HG03439 (cell line): ENCODE results near the gene EXOC1.

Source experiments
- ATAC-seq: cut with Tn5 transposase; IDR thresholded peaks from one replicate; pipeline ENCODE4 v1.9.1; 2021; ENCODE audit warnings: mild to moderate bottlenecking, moderate library complexity; ENCODE audit not compliant: unreplicated experiment

The EXOC1 gene

GRCh38 chr4:55854129-55854528, 681 bp downstream of the EXOC1 start:
- no peak for ATAC-seq

- ATAC-seq: no peak
Measured at GRCh38 chr4:55857586-55857985, 4.1 kb downstream of the EXOC1 start.

GRCh38 chr4:55859711-55860110, 6.3 kb downstream of the EXOC1 start:
- no peak for ATAC-seq

GRCh38 chr4:55864577-55865223, 11.3 kb downstream of the EXOC1 start:
- no peak for ATAC-seq

- no peak for ATAC-seq
Measured at GRCh38 chr4:55865228-55865806, 11.9 kb downstream of the EXOC1 start.

GRCh38 chr4:55866290-55866907, 13.0 kb downstream of the EXOC1 start:
- ATAC-seq: peak; percentile 79

GRCh38 chr4:55866973-55867574, 13.6 kb downstream of the EXOC1 start:
- peak; percentile 75 for ATAC-seq

GRCh38 chr4:55868581-55869090, 15.2 kb downstream of the EXOC1 start:
- ATAC-seq: no peak

GRCh38 chr4:55871299-55871800, 17.9 kb downstream of the EXOC1 start:
- ATAC-seq: no peak

- ATAC-seq: no peak
Measured at GRCh38 chr4:55874831-55875230, 21.4 kb downstream of the EXOC1 start.

GRCh38 chr4:55876387-55876786, 22.9 kb downstream of the EXOC1 start:
- no peak for ATAC-seq

- no peak for ATAC-seq
Measured at GRCh38 chr4:55879224-55879623, 25.8 kb downstream of the EXOC1 start.

GRCh38 chr4:55880652-55881280, 27.3 kb downstream of the EXOC1 start:
- no peak for ATAC-seq

GRCh38 chr4:55884093-55884850, 30.8 kb downstream of the EXOC1 start:
- ATAC-seq: no peak

- ATAC-seq: no peak
Measured at GRCh38 chr4:55884851-55885219, 31.4 kb downstream of the EXOC1 start.

- ATAC-seq: no peak
Measured at GRCh38 chr4:55887594-55887993, 34.1 kb downstream of the EXOC1 start.

GRCh38 chr4:55892156-55892555, 38.7 kb downstream of the EXOC1 start:
- ATAC-seq: no peak

GRCh38 chr4:55896622-55897021, 43.2 kb downstream of the EXOC1 start:
- no peak for ATAC-seq

GRCh38 chr4:55902677-55903076, 49.2 kb downstream of the EXOC1 start:
- no peak for ATAC-seq

- ATAC-seq: no peak
Measured at GRCh38 chr4:55903577-55903976, 50.1 kb downstream of the EXOC1 start.

- ATAC-seq: no peak
Measured at GRCh38 chr4:55904576-55904975, 51.1 kb downstream of the EXOC1 start.
